ENCODE results near the gene LENG9.
"Not testable (repeated sequence)": the region's sequence is repeated elsewhere in the genome, so short reads cannot be mapped to it uniquely, and the experiment has no call there.

The LENG9 gene

DNA sequence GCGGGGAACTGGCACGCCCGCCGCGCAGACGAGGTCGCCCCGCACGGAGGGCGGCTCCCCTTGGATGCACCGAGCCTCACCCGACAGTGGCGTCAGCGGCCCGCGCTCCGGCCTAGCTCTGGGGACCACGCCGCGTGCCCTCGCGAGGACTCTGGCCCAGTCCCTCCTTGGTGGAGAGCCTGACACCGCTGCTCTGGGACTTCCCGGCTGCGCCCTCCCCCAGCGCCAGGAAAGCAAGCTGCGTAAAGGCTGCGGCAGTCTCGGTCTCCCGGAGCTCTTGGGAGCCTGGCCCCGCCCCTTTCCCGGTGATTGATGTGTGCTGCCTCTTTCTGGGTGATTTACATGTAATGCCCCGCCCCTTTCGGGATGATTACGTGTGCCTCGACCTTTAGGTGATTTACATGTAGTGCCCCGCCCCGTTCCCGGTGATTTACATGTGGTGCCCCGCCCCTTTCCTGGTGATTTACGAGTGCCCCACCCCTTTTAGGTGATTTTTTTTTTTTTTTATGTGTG is at the start of gene LENG9:
Gene LENG9, minus strand, starts transcription at position 248 of the 513 bp plus-strand sequence. CDS start 252 bp downstream, outside the sequence.
- DNase-seq (ENCODE audit: low read depth): peak; percentile 92

DNA sequence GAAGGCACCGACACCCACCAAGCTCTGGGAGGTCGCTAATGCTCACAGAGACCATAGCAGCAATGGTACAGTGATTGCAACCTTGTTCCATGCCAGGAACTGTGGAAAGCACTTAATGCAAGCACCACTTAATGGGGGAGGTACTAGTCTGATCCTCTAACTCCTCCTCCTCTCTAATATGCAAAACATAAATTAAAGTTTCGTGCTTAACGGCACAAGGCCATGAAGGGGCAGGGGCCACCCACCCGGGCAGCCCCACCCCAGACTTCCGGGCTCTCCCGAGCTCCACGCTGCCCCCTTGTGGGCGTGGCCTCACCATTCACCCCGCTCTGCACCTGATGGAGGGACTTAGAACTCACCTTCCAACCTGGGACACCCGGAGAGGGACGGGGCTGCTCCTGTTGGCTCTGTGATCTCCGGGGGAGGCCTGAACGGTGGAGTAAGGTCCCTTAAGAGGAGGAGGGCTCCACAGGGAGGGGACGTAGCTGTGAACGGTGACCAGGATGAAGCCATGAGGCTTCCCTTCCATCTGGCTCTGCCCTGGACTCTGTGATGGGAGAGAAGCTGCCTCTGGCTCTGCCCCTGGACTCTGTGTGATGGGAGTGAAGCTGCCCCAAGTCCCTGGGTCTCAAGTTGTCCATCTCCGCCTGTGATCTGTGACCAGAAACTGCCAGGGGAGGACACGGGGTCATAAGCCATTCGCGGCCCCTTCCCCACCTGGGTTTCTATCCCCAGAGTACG is 45.8 kb upstream of the LENG9 start:
- DNase-seq (ENCODE audit: low read depth): not testable (repeated sequence)

DNA sequence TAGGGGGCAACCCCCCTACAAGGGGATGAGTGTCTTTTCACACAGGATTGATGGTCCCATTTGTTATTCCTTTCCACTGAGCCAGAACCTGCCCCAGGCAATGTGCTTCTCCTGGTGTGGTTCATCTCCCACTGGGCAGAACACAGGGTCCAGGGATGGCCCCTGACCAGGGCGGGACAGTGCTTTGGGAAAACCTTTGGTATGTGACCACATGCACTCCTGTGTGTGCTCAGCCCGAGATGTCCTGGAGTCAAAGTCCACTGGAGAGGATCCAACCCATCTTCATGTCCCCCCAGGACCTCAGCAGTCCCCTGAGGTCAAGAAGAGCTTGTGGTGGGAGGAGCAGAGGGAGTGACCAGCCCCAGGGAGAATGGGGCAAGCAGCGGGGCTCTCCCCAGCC is 44.9 kb upstream of the LENG9 start:
- DNase-seq (ENCODE audit: low read depth): not testable (repeated sequence)

DNA sequence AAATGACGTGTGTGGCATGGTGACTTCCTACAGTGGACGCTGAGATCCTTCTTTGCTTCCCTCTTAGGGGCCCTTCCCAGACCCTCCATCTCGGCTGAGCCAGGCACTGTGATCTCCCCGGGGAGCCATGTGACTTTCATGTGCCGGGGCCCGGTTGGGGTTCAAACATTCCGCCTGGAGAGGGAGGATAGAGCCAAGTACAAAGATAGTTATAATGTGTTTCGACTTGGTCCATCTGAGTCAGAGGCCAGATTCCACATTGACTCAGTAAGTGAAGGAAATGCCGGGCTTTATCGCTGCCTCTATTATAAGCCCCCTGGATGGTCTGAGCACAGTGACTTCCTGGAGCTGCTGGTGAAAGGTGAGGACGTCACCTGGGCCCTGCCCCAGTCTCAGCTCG is 44.2 kb upstream of the LENG9 start:
- no peak for DNase-seq (ENCODE audit: low read depth)

DNA sequence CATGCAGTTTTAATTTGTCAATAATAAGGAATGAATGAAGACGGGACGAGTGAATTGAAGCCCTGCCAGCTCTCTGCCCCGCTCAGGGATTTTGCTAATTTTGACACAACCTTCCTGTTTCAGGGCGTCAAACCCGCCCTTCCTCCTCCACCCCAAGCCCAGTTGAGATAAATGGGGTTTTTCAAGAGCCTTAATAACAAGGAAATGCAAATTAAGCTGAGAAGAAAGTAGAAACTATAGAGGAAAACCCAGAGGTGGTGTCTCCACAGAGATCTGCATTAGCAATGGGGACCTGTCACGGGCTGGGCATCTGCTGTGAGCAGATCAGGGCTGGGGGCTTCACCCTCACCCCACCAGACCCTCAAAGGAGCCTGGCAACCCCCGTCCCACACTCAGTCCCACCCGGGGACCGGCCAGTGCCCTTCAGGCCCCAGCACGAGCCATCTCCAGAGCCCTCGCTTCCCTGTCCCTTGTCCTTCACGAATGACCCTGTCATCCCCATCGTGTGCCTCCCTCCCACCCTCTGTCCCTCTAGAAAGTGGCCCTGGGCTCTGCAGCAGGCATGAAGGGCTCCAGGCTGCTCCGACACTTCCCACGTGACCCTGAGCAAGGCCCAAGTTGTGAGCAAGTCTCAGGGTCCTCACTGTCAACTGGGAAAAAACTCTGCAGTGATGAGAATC is 43.6 kb upstream of the LENG9 start:
- not testable (repeated sequence) for DNase-seq (ENCODE audit: low read depth)

DNA sequence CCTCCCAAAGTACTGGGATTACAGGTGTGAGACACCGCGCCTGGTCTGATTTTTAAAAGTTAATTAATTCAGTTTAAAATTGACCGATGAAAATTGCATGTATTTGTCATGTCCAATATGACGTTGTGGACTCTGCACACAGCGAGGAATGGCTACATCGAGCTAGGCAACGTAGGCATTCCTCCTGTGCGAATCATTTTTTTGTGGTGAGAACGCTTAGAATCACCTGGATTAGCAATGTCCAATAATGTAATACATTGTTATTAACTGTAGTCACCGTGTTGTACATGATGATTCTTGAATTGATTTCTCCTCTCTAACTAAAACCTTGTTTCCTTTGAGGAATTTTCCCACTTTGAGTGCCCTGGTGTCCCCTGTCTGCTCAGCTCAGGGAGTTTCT is 42.5 kb upstream of the LENG9 start:
- DNase-seq (ENCODE audit: low read depth): no peak

DNA sequence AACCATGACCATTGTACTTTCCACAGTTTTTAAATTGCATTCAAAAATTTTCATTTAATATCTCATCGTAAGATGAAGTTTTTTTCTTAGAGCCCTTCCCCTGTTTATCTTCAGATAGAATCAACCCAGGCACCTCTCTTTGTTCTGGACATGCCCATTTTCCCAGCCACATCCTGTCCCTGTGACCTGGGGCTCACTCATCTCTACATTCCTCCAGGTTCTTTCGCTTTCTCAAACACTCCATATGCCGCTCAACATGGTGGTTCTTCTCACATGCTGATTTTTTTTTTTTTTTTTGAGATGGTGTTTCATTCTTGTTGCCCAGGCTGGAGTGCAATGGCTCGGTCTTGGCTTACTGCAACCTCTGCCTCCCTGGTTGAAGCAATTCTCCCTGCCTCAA is 42.0 kb upstream of the LENG9 start:
- DNase-seq (ENCODE audit: low read depth): not testable (repeated sequence)

DNA sequence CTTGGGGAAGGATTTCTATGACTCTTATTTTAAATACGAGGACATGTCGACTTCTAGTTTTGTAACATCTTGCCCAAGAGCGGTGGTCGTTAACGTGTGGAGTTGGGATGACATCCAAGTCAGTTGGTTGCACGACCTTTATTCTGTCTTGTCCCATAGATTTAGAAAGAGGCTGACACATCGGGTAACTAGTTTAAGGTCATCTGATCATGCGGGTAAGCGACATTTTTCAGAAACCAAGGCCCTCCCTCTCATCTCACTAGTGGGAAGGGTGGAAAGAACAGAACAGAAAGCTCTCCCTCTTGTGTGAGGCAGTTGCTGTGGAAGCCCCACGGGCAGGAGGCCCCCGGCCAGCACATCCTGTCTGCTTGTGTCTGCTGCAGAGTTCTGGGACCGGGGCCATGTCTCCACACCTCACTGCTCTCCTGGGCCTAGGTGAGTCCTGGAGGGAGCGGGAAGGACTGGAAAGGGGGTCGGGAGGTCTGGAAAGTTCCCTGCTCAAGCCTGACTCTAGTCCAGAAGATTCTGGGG is 39.0 kb upstream of the LENG9 start, which contains the start of gene LAIR2:
Gene LAIR2, plus strand, starts transcription at position 314 of the 531 bp plus-strand sequence. Its CDS starts 88 bp downstream, at position 402.
- DNase-seq (ENCODE audit: low read depth): no peak

DNA sequence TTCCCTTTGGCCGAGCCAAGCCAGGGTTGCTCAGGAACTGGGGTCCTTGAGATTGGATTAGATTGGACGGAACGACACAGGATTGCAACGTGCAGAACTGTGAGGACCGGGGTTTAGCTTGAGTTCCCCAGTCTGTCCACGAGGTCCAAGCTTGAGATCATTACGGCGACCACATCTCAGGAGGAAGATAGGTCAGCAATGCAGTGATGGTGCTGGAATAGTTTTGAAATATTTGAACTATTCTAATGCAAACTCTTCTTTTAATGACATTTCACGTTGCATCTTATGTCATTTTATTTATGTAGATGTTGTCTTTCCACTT is 34.8 kb upstream of the LENG9 start:
- DNase-seq (ENCODE audit: low read depth): not testable (repeated sequence)

DNA sequence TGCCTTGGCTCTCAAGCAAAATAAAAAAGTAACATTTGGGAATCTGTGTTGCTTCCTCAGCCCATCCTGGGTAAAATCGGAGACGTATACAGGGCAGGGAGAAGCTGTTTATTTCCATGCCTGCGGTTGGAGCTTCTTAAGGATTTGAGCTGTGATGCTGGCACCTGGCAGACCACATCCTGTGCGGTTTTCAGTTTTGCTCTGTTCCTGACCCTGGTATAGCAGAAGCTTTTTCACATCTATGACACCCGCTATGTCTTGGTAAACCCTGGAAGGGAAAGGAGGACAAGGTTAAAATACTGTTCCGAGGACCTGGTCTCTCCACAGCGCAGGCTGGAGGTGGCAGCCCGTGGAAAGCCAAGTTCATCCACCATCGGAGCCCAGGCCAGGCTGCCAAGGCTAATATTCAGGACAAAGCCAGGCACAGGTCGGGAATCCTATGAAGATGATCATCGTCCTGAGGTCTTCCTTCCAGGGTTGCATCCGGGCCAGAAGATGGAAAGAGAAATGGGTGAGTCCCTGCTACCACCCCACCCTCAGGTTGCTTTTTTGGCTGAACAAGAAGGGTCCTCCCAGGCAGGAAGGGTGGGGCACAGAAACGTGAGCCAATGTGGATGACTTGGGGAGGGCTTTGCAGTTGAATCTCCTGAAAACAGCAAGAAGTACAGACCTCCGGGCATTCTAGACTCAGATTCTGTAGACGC is 34.3 kb upstream of the LENG9 start:
- not testable (repeated sequence) for DNase-seq (ENCODE audit: low read depth)

DNA sequence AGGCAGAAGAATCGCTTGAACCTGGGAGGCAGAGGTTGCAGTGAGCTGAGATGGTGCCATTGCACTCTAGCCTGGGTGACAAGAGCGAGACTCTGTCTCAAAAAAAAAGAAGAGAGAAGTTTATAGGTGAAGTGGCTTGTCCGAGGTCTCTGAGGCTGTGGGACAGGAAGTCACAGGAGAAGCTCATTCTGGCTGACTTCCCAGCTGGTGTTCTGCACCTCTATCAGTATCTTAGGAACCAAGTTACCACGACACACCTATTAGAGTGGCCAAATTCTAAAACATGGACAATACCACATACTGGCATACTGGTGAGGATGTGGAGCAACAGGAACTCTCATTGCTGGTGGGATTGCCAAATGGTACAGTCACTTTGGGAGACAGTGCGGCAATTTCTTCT is 31.7 kb upstream of the LENG9 start:
- DNase-seq (ENCODE audit: low read depth): not testable (repeated sequence)

DNA sequence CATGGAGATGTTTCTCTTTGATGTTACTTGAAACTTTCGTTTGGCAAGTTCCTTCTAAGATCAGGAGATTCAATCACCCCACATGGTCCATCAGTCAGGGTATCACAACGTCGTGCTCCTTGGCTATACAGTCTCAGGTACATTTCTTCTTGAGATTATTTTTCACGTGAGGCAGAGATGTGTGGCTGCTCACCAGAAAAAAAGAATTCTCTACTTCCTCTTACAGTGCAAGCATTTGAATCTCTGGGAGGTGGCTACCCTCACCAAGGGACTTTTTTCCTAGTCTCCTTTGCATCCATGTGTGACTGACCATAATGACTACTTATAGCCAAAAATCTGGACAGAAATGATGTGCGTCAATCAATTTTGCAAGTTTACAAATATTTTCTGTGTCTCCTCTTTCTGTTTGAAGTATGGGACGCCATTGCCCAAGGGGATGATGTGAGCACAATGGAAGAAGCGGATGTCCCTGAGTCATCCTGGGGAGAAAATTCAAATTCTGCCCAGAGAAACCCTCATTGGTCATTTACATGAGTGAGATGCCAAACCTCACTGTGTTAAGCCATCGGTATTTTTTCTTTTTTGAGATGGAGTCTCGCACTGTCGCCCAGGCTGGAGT is 30.5 kb upstream of the LENG9 start:
- no peak for DNase-seq (ENCODE audit: low read depth)

DNA sequence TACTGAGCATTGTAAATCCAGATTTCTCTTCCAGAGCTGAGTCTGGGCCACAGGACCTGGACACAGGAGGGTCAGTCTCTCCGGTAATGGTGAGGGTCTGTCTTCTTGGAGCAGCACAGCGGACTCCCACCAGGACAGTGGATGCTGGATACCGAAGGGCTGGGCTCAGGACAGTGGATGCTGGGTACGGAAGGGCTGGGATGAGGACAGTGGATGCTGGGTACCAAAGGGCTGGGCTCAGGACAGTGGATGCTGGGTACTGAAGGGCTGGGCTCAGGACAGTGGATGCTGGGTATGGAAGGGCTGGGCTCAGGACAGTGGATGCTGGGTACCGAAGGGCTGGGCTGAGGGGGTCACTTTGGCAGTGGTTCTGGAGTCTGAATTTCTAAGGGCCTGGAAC is 29.5 kb upstream of the LENG9 start:
- not testable (repeated sequence) for DNase-seq (ENCODE audit: low read depth)

DNA sequence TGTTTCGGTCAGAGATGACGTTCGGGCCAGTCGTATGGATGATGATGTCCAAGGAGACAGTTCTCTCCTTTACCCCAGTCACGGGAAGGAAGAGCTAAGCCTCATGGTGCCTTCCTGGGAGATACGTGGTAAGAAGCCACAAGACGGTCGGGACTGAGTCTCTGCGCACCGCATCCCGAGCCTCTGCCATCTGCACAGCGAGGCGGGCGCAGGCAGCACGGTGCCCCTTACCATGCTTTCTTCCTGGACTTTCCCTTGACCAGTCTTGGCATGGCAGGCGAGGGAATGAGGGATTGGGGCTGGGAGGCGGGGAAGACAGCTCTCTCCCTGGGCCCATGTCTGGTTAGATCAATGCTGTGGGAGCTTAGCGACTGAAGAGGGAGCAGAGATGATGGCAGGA is 29.0 kb upstream of the LENG9 start:
- no peak for DNase-seq (ENCODE audit: low read depth)

DNA sequence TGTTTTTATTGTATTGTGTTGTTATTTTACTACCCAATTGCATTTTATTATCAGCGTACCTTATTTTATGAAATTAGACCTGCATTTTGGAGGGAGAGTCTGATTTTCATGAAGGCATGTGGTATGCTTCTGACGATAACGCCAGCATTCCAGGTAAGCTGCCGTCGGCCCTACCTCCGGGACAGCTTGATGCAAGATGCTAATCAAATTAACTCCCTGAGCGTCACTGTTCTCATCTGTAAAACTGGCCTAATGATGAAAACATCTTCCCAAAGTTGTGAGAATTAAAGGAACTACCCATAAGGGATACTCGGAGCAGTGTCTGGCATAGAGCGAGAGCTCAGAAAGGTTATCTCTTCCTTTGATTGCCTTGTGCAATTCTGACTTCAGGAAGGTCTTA is 26.2 kb upstream of the LENG9 start:
- DNase-seq (ENCODE audit: low read depth): no peak

DNA sequence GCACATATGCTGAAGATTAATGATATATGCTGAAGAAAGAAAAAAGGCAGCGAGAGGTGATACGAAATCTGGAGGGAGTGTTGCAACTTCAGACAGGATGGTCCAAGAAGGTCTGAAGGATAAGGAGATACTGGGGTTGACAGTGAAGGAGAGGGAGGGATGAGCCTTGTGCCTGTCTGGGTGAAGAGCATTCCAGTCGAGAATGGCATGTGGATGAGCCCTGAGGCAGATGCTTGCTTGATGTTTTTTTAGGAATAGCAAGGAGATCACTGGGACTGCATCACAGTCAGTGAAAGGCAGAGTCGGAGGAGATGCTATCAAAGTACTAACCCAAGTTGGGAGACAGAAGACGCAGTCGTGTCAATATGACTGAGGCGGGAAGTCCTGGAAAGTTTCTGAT is 25.8 kb upstream of the LENG9 start:
- no peak for DNase-seq (ENCODE audit: low read depth)

DNA sequence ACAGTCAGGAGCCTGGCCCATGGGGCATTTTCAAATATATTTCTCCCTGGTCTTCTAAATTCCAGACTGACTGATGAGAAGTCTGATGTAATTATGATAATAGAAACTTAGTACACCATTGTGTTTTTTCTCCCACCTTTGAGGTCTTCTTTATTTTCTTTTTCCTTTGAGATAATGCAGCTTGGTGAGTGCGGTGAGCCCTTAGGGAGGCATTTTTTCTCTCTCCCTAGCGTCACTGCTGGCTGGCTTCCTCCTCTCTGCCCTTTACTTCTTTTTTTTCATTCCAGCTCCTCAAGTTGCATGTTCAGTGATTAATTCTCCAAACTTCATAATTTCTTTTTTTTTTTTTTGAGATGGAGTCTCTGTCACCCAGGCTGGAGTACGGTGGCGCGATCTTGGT is 22.3 kb upstream of the LENG9 start:
- DNase-seq (ENCODE audit: low read depth): no peak

DNA sequence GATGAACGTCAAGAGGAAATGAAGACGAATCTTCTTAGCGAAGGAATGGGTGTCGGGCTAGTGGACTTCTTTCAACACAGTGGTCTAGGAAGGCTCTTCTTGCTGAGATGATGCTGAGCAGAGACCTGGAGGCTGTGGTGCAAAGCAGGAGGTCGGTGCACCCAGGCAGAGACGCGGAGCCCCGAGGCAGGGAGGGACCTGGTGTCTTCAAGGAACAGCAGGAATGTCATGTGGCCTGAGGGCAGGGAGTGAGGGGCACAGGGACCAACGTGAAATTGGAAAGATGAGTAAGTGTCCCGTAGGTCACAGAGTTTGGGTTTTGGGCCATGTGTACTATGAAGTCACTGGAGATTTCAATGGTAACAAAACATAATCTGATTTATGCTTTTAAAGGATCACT is 20.9 kb upstream of the LENG9 start:
- no peak for DNase-seq (ENCODE audit: low read depth)

DNA sequence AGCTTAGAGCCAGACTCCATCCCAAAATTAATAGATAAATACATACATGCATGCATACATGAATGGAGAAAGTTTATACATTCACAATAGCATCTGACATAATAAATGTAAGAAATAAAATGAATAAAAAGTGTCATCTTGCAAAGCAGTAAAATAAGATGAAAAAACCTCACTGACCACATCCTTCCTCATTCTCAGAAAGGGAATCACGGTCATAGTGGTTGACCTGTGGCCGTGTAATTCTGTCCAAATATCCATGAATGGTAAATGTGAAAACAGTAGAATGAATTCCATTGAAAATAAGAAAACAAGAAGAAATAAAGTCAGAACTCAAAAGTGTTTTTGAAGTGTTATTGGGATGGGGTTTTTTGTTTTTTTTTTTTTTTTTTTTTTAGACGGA is 19.3 kb upstream of the LENG9 start:
- DNase-seq (ENCODE audit: low read depth): no peak

DNA sequence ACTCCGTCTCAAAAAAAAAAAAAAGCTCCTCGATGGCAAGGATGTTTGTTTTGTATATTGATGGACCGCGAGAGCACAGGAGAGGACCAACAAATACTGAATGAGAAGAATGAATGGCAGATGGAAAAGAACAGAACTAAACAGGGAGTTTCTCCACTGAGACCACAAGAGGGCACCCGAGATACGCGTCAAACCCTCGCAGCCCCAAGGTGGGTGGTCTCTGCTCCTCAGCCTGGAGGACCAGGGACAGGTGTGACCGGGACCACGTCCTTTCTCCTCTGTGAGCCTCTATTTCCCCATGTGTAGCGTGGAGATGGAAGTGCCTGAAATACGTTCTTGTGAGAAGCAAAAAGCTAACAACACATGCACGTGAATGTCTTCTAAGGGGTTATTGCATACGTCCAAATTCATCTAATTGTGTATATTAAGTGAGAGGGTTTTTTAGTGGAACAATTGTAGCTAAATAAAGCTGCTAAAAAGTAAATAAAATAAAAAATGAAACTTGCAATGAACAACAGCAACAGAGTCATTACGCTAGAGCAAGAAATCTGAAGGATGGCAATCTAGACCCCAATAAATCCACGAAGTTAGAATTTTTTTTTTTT is 17.9 kb upstream of the LENG9 start:
- DNase-seq (ENCODE audit: low read depth): peak; percentile 33

DNA sequence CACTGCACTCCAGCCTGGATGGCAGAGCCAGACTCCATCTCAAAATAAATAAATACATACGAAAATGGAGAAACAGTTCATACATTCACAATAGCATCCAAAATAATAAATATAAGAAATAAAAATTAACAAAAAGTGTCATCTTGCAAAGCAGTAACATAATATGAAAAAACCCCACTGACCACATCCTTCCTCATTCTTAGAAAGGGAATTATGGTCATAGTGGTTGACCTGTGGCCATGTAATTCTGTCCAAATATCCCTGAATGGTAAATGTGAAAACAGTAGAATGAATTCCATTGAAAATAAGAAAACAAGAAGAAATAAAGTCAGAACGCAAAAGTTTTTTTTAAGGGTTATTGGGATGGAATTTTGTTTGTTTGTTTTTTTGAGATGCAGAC is 16.5 kb upstream of the LENG9 start:
- DNase-seq (ENCODE audit: low read depth): no peak
